GM18505 (cell line): ENCODE measurements around the gene SLC5A12.

Experiments used
- ATAC-seq: cut with Tn5 transposase; IDR thresholded peaks from one replicate; pipeline ENCODE4 v1.9.1; 2021; ENCODE audit not compliant: unreplicated experiment
- POLR2A ChIP-seq: IDR thresholded peaks from 4 replicates; pipeline ENCODE4 v1.6.1; 2011; ENCODE audit warnings: borderline replicate concordance; ENCODE audit not compliant: insufficient read depth, insufficient read length; ENCODE audit errors: extremely low read depth

The SLC5A12 gene

GRCh38 chr11:26702406-26702805, 19.5 kb downstream of the SLC5A12 start:
- TF ChIP-seq POLR2A = no peak
- ATAC-seq = no peak

- ATAC-seq = no peak
- no peak for TF ChIP-seq POLR2A
Observed at GRCh38 chr11:26700574-26701235, 21.2 kb downstream of the SLC5A12 start.

GRCh38 chr11:26698224-26698623, 23.6 kb downstream of the SLC5A12 start:
- no peak for TF ChIP-seq POLR2A
- no peak for ATAC-seq

- no peak for TF ChIP-seq POLR2A
Observed at GRCh38 chr11:26696330-26696729, 25.5 kb downstream of the SLC5A12 start.

GRCh38 chr11:26688701-26689100, 33.2 kb downstream of the SLC5A12 start:
- no peak for ATAC-seq
- TF ChIP-seq POLR2A = no peak

More at GRCh38 chr11:26696330-26696729, 25.5 kb downstream of the SLC5A12 start:
- no peak for ATAC-seq

GRCh38 chr11:26687351-26687750, 34.5 kb downstream of the SLC5A12 start:
- TF ChIP-seq POLR2A = no peak
- ATAC-seq = no peak

GRCh38 chr11:26677566-26677965, 44.3 kb downstream of the SLC5A12 start:
- TF ChIP-seq POLR2A = no peak
- no peak for ATAC-seq

GRCh38 chr11:26676641-26677040, 45.2 kb downstream of the SLC5A12 start:
- no peak for TF ChIP-seq POLR2A
- no peak for ATAC-seq

GRCh38 chr11:26675233-26675928, 46.5 kb downstream of the SLC5A12 start:
- no peak for ATAC-seq
- no peak for TF ChIP-seq POLR2A

GRCh38 chr11:26665946-26666345, 55.9 kb downstream of the SLC5A12 start:
- TF ChIP-seq POLR2A = no peak
- no peak for ATAC-seq

- no peak for ATAC-seq
- TF ChIP-seq POLR2A = no peak
Observed at GRCh38 chr11:26665036-26665435, 56.8 kb downstream of the SLC5A12 start.

- no peak for ATAC-seq
Observed at GRCh38 chr11:26662916-26663315, 58.9 kb downstream of the SLC5A12 start.

GRCh38 chr11:26655287-26655686, 66.6 kb downstream of the SLC5A12 start:
- no peak for TF ChIP-seq POLR2A
- ATAC-seq = no peak

More at GRCh38 chr11:26662916-26663315, 58.9 kb downstream of the SLC5A12 start:
- TF ChIP-seq POLR2A = no peak

- ATAC-seq = no peak
- no peak for TF ChIP-seq POLR2A
Observed at GRCh38 chr11:26651916-26652315, 69.9 kb downstream of the SLC5A12 start.
